Adrenal gland (tissue), 5 donors: ENCODE measurements around the gene ERC2.

Experiments
- POLR2A ChIP-seq, 2 donors: fragments of 450-650 bp; IDR thresholded peaks; one replicate each; pipeline ENCODE4 v1.6.1; 2017; ENCODE audit warnings: antibody characterized with exemption in 2 of 2, mild to moderate bottlenecking in 2 of 2, moderate library complexity in 1 of 2
- TF ChIP-seq, protein P1 (sequence below), 6 experiments: fragments of 450-650 bp in 4 of 6; fragments of 200-600 bp in 2 of 6; sonication (generic) in 1 of 6; IDR thresholded peaks; 1 replicate in 5 of 6; 2 replicates in 1 of 6; pipeline versions ENCODE4 v1.5.1 to v1.8.0; 2016 to 2021; ENCODE audit warnings: antibody characterized with exemption in 6 of 6, mild to moderate bottlenecking in 2 of 6, moderate library complexity in 1 of 6
- donor health status: DM: no; HTN: no; CAD: no.

DNA sequence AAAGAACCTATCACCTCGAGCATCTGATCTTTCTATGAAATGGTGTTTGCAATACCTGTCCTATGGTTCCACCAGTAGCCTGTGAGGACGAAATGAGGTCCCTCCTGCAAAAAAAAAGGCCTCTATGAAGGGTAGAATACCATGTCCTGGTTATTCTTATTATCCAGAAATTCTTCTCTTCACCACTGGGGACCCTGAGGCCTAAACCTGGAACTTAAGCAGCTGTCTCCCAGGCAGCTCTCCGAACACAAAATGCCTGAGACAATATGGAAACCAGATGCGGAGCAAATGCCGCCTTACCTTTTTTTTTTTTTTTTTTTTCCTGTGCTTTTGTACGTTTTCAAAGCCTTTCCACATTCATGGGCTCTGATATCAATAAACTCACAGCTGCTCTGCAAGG, 919.1 kb downstream of the ERC2 start:
- TF ChIP-seq, protein P1, sequence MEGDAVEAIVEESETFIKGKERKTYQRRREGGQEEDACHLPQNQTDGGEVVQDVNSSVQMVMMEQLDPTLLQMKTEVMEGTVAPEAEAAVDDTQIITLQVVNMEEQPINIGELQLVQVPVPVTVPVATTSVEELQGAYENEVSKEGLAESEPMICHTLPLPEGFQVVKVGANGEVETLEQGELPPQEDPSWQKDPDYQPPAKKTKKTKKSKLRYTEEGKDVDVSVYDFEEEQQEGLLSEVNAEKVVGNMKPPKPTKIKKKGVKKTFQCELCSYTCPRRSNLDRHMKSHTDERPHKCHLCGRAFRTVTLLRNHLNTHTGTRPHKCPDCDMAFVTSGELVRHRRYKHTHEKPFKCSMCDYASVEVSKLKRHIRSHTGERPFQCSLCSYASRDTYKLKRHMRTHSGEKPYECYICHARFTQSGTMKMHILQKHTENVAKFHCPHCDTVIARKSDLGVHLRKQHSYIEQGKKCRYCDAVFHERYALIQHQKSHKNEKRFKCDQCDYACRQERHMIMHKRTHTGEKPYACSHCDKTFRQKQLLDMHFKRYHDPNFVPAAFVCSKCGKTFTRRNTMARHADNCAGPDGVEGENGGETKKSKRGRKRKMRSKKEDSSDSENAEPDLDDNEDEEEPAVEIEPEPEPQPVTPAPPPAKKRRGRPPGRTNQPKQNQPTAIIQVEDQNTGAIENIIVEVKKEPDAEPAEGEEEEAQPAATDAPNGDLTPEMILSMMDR (IDR thresholded peaks at IDR 0.05) = no peak
- TF ChIP-seq POLR2A (IDR thresholded peaks at IDR 0.05) = no peak
